Measurements from ENCODE around the gene SNRPD3. TPM values are rescaled to one million over a fixed set of nuclear protein-coding genes. Genes with fewer than 3 reads are reported as not detected.
"Not testable (repeated sequence)": the region's sequence is repeated elsewhere in the genome, so short reads cannot be mapped to it uniquely, and the experiment has no call there.

Gene SNRPD3
- total RNA-seq, 1 donor from 2014 or later = 84.9 TPM

DNA sequence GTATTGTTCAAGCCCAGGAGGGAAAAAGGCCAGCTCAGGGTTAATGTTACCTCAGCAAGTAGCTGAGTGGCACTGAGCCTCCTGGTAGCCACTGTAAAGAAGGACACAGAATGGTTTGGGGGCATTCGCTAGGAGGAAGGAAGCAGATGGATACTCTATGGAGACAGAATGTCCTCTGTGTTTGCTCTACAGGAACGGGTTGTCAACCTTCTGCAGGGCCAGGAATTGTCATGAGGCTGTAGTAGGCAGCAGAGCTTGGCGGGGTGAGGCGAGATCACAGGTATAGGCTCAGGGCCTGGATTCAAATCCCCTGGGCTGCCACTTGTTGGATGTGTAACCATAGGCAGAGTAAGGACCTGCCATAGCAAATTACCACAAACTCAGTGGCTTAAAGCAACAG, 40.1 kb downstream of the SNRPD3 start:
- DNase-seq (ENCODE audit: extremely low spot score, unreplicated experiment) = no peak
- no peaks in the 10 kb centered on the region for H3K27me3 Mint-ChIP-seq (ENCODE audit: unreplicated experiment)
- TF ChIP-seq, protein P1, sequence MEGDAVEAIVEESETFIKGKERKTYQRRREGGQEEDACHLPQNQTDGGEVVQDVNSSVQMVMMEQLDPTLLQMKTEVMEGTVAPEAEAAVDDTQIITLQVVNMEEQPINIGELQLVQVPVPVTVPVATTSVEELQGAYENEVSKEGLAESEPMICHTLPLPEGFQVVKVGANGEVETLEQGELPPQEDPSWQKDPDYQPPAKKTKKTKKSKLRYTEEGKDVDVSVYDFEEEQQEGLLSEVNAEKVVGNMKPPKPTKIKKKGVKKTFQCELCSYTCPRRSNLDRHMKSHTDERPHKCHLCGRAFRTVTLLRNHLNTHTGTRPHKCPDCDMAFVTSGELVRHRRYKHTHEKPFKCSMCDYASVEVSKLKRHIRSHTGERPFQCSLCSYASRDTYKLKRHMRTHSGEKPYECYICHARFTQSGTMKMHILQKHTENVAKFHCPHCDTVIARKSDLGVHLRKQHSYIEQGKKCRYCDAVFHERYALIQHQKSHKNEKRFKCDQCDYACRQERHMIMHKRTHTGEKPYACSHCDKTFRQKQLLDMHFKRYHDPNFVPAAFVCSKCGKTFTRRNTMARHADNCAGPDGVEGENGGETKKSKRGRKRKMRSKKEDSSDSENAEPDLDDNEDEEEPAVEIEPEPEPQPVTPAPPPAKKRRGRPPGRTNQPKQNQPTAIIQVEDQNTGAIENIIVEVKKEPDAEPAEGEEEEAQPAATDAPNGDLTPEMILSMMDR (IDR thresholded peaks at IDR 0.05) = no peak
- H3K4me3 Mint-ChIP-seq (ENCODE audit: unreplicated experiment) = no peak overlapping the region
- H3K4me1 Mint-ChIP-seq (ENCODE audit: unreplicated experiment) = peaks cover 7% of the 10 kb centered on the region
- H3K27ac Mint-ChIP-seq (ENCODE audit: unreplicated experiment) = no peak overlapping the region
- H3K36me3 Mint-ChIP-seq (ENCODE audit: unreplicated experiment) = no peaks in the 10 kb centered on the region
- H3K9me3 Mint-ChIP-seq (ENCODE audit: unreplicated experiment) = no peaks in the 10 kb centered on the region

DNA sequence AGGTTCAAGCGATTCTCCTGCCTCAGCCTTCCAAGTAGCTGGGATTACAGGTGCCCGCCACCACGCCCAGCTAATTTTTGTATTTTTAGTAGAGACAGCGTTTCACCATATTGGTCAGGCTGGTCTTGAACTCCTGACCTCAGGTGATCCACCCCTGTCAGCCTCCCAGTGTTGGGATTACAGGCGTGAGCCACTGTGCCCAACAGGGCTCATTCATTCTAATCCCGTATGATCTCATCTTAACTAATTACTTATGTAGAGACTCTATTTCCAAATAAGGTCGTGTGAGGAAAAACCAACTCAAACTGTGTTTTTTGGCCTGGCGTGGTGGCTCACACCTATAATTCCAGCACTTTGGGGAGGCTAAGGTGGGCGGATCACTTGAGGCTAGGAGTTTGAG, 41.3 kb downstream of the SNRPD3 start:
- H3K4me3 Mint-ChIP-seq (ENCODE audit: unreplicated experiment); DNase-seq (ENCODE audit: extremely low spot score, unreplicated experiment): not testable (repeated sequence)

GRCh38 chr22:24599514-24599913, 43.7 kb downstream of the SNRPD3 start:
- TF ChIP-seq, protein P1 (IDR thresholded peaks at IDR 0.05) = no peak
- Mint-ChIP-seq H3K4me3 (ENCODE audit: unreplicated experiment) (no peak overlapping the region), H3K4me1 (ENCODE audit: unreplicated experiment) (peaks cover 8% of the 10 kb centered on the region), H3K9me3 (ENCODE audit: unreplicated experiment) (no peaks in the 10 kb centered on the region), H3K27ac (ENCODE audit: unreplicated experiment) (no peak overlapping the region), H3K27me3 (ENCODE audit: unreplicated experiment) (no peaks in the 10 kb centered on the region), H3K36me3 (ENCODE audit: unreplicated experiment) (no peaks in the 10 kb centered on the region)
- no peak for DNase-seq (ENCODE audit: extremely low spot score, unreplicated experiment)

More for the DNA sequence above, 41.3 kb downstream of the SNRPD3 start:
- H3K36me3 Mint-ChIP-seq (ENCODE audit: unreplicated experiment); H3K27me3 Mint-ChIP-seq (ENCODE audit: unreplicated experiment); H3K27ac Mint-ChIP-seq (ENCODE audit: unreplicated experiment); H3K4me1 Mint-ChIP-seq (ENCODE audit: unreplicated experiment); H3K9me3 Mint-ChIP-seq (ENCODE audit: unreplicated experiment): not testable (repeated sequence)

DNA sequence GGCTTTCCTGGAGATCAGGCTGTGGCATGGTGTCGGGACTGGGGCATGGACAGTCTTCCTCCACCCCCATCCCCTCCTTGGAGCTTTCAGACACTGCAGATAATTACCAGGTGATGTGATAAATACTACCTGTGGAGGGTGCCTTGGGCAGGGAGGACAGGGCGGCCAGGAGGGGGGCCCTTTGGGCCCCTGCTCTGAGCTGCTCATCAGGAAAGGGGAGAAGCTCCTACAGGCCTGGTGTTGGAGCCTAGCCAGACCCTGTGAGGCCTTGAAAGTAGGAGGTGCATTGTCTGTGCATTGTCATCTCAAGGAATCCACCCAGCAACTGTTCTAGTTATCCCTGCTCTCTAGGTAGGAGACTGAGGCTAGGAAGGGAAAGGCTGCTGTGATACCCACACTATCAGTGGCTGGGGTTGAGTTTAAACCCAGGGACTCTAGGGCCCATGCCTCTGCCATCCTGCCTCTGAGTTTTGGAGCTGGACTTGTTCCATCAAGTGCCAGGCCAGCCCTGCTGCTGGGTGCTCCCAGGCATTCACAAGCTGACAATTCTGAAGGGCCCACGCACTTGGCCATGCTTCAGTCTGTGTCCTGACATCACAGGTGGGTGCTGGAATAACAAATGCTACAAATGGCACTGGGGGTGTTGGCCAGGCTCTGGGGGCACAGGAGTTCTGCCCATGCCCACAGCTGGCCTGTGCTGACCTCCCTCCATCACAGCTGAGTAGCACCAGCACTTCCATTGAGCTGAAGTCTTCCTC, 44.3 kb downstream of the SNRPD3 start:
- H3K9me3 Mint-ChIP-seq (ENCODE audit: unreplicated experiment); H3K4me1 Mint-ChIP-seq (ENCODE audit: unreplicated experiment); H3K27ac Mint-ChIP-seq (ENCODE audit: unreplicated experiment); H3K27me3 Mint-ChIP-seq (ENCODE audit: unreplicated experiment); H3K4me3 Mint-ChIP-seq (ENCODE audit: unreplicated experiment); DNase-seq (ENCODE audit: extremely low spot score, unreplicated experiment); H3K36me3 Mint-ChIP-seq (ENCODE audit: unreplicated experiment): not testable (repeated sequence)

GRCh38 chr22:24601217-24602104, 45.7 kb downstream of the SNRPD3 start:
- H3K36me3 Mint-ChIP-seq (ENCODE audit: unreplicated experiment) = no peaks in the 10 kb centered on the region
- no peak overlapping the region for H3K27ac Mint-ChIP-seq (ENCODE audit: unreplicated experiment)
- TF ChIP-seq, protein P1 (IDR thresholded peaks at IDR 0.05) = no peak

DNA sequence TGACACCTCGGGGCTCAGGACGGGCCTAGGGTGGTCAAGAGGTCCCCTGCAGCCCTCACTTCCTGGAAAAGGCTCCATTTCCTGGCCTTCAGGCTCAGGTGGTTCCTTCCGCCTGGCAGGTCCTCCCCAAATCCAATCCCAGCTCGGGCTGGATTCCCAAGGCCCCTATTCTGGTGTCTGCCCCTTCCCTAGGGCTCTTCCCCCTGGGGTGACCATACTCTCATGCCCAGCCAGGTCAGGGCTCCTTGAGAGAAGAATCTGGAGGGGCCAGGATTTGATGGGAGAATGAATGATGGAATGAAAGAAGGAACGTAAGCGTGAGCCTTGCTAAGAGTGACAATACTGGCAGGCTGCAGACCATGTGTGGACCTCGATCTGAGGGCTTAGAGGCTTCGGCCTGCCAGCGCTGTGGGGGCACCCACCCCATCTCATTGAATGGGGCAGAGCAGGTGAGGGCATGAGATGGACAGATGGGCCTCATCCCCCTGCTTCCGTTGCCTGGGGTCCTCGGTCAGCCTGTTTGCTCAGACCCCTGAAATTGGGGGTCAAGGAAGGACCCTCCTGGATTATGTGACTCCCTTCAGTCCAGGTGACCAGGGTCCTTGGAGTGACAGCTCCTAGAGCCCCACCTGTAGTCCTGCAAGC, 46.4 kb downstream of the SNRPD3 start:
- not testable (repeated sequence) for H3K27me3 Mint-ChIP-seq (ENCODE audit: unreplicated experiment); H3K4me1 Mint-ChIP-seq (ENCODE audit: unreplicated experiment); DNase-seq (ENCODE audit: extremely low spot score, unreplicated experiment); H3K4me3 Mint-ChIP-seq (ENCODE audit: unreplicated experiment); H3K9me3 Mint-ChIP-seq (ENCODE audit: unreplicated experiment); H3K36me3 Mint-ChIP-seq (ENCODE audit: unreplicated experiment); H3K27ac Mint-ChIP-seq (ENCODE audit: unreplicated experiment)

More at GRCh38 chr22:24601217-24602104, 45.7 kb downstream of the SNRPD3 start:
- Mint-ChIP-seq H3K4me1 (ENCODE audit: unreplicated experiment) (peaks cover 8% of the 10 kb centered on the region), H3K27me3 (ENCODE audit: unreplicated experiment) (no peaks in the 10 kb centered on the region), H3K9me3 (ENCODE audit: unreplicated experiment) (no peaks in the 10 kb centered on the region), H3K4me3 (ENCODE audit: unreplicated experiment) (no peak overlapping the region)
- DNase-seq (ENCODE audit: extremely low spot score, unreplicated experiment) = no peak

GRCh38 chr22:24602847-24603769, 47.3 kb downstream of the SNRPD3 start, which contains the start of gene GGT1:
Gene GGT1 (plus strand): TSS chr22:24603193. CDS start chr22:24611082, 7,889 bp downstream.
- H3K27ac Mint-ChIP-seq (ENCODE audit: unreplicated experiment); DNase-seq (ENCODE audit: extremely low spot score, unreplicated experiment); H3K27me3 Mint-ChIP-seq (ENCODE audit: unreplicated experiment); H3K4me3 Mint-ChIP-seq (ENCODE audit: unreplicated experiment); H3K36me3 Mint-ChIP-seq (ENCODE audit: unreplicated experiment); H3K9me3 Mint-ChIP-seq (ENCODE audit: unreplicated experiment): not testable (repeated sequence)
- H3K4me1 Mint-ChIP-seq (ENCODE audit: unreplicated experiment) = peaks cover 13% of the 10 kb centered on the region
